ENCODE results near the gene SLC16A3. TPM values are rescaled to one million over a fixed set of nuclear protein-coding genes. Genes with fewer than 3 reads are reported as not detected.
A peak's percentile ranks its signal among the peaks of the same experiment; 100 is the strongest.

SLC16A3 gene
- total RNA-seq, 1 donor from 2014 or later = 13.0 TPM

DNA sequence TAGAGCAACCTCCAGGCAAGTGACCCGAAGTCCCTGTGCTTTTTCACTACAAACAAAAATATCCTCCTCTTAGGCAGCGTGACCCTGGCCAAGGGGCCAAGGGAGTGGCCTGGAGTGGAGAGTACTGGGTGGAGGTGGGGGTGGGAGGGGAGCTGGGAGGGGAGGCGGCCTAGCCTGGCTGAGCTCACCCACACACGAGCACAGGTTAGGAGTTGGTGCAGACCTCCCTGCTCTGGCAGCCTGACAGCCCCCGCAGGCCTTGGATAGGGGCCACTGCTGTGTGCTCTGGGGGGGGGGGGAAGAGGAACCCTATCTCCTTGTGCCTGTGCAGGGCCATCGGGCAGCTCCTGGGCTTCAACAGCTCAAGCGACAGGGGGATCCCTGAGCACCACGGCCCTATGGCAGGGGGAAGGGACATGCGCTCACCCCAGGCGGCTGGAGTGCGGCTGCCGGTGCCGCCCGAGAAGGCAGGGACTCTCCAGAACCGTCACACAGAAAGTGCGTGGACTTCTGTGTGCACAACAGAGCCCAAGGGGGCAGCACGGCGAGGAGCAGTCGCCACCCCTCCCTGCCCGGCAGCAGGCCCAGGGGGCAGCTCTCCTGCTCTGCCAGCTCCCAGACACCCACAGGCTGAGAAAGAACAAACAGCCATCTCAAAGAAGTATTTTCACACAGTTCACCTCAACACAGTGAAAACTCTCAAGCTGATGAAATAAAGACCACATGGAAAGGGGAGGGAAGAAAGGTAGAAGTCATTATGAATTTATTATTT, 13.3 kb downstream of the SLC16A3 start:
- Histone ChIP-seq H3K9me3 (ENCODE audit: control insufficient read depth in 3 of 3, low read length in 3 of 3) (no peaks in the 10 kb centered on the region), H3K36me3 (ENCODE audit: control insufficient read depth in 3 of 3, insufficient read depth in 3 of 3, low read length in 3 of 3) (peaks cover 32 to 50% (median 41%) of the 10 kb centered on the region in 3 donors), H3K27ac (ENCODE audit: low read depth, low read length) (peak overlapping the region; percentile 70), H3K4me3 (ENCODE audit: low read length in 3 of 3) (peak overlapping the region in 2 of 3 donors; percentile 29 to 51), H3K9ac (ENCODE audit: low read depth in 1 of 3, low read length in 3 of 3) (peak overlapping the region; percentile 64 to 79 (median 69)), H3K4me1 (ENCODE audit: control insufficient read depth in 3 of 3, insufficient read depth in 3 of 3, low read length in 3 of 3) (peaks cover 81 to 88% (median 86%) of the 10 kb centered on the region in 3 donors), H3K27me3 (ENCODE audit: control insufficient read depth in 3 of 3, insufficient read depth in 3 of 3, low read length in 3 of 3) (no peaks in the 10 kb centered on the region)

GRCh38 chr17:82242698-82242976, 13.8 kb downstream of the SLC16A3 start:
- H3K27me3 ChIP-seq (ENCODE audit: control insufficient read depth in 3 of 3, insufficient read depth in 3 of 3, low read length in 3 of 3) = no peaks in the 10 kb centered on the region
- H3K9ac ChIP-seq (ENCODE audit: low read depth in 1 of 3, low read length in 3 of 3) = peak overlapping the region; percentile 54 to 74 (median 64)
- H3K27ac ChIP-seq (ENCODE audit: low read depth, low read length) = peak overlapping the region; percentile 60
- H3K36me3 ChIP-seq (ENCODE audit: control insufficient read depth in 3 of 3, insufficient read depth in 3 of 3, low read length in 3 of 3) = peaks cover 35 to 50% (median 43%) of the 10 kb centered on the region in 3 donors
- H3K4me3 ChIP-seq (ENCODE audit: low read length in 3 of 3) = peak overlapping the region in 2 of 3 donors; percentile 51 to 58
- peaks cover 80 to 88% (median 86%) of the 10 kb centered on the region in 3 donors for H3K4me1 ChIP-seq (ENCODE audit: control insufficient read depth in 3 of 3, insufficient read depth in 3 of 3, low read length in 3 of 3)
- no peaks in the 10 kb centered on the region for H3K9me3 ChIP-seq (ENCODE audit: control insufficient read depth in 3 of 3, low read length in 3 of 3)

DNA sequence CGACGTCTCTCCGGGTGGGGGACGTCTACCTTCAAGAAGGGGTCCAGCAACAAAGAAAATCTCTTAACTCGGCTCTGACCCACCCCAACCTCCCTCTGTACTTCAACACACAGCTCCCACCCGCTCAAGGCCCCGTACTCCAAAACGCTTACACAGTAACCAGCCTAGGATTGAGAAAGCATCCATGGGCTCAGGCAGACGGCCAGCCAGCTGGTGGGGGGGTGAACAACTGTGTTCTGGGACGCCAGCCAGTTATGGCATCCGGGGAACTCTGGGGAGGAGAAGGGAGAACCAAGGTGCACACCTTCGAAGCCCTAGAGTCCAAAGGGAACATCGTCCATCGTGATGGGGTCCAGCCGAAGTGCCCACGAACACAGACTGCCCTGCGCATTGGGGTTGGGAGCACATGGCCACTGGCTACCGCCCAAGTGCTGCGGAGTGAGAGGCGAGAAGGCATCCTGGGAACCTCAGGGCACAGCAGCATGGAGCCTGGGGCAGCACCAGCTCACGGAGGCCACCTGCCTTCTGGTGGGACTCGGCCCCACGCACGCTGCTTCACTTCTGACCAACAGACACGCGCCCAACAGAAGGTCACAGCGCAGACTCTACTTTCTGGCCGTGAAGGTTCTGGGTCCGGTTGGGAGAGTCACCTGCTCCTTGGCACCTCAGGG, 14.3 kb downstream of the SLC16A3 start:
- Histone ChIP-seq H3K27ac (ENCODE audit: low read depth, low read length) (peak overlapping the region; percentile 60), H3K27me3 (ENCODE audit: control insufficient read depth in 3 of 3, insufficient read depth in 3 of 3, low read length in 3 of 3) (no peaks in the 10 kb centered on the region), H3K9ac (ENCODE audit: low read depth in 1 of 3, low read length in 3 of 3) (peak overlapping the region; percentile 54 to 74 (median 64)), H3K9me3 (ENCODE audit: control insufficient read depth in 3 of 3, low read length in 3 of 3) (no peaks in the 10 kb centered on the region), H3K4me3 (ENCODE audit: low read length in 3 of 3) (peak overlapping the region in 2 of 3 donors; percentile 51 to 58), H3K36me3 (ENCODE audit: control insufficient read depth in 3 of 3, insufficient read depth in 3 of 3, low read length in 3 of 3) (peaks cover 39 to 54% (median 48%) of the 10 kb centered on the region in 3 donors), H3K4me1 (ENCODE audit: control insufficient read depth in 3 of 3, insufficient read depth in 3 of 3, low read length in 3 of 3) (peaks cover 76 to 85% (median 83%) of the 10 kb centered on the region in 3 donors)

DNA sequence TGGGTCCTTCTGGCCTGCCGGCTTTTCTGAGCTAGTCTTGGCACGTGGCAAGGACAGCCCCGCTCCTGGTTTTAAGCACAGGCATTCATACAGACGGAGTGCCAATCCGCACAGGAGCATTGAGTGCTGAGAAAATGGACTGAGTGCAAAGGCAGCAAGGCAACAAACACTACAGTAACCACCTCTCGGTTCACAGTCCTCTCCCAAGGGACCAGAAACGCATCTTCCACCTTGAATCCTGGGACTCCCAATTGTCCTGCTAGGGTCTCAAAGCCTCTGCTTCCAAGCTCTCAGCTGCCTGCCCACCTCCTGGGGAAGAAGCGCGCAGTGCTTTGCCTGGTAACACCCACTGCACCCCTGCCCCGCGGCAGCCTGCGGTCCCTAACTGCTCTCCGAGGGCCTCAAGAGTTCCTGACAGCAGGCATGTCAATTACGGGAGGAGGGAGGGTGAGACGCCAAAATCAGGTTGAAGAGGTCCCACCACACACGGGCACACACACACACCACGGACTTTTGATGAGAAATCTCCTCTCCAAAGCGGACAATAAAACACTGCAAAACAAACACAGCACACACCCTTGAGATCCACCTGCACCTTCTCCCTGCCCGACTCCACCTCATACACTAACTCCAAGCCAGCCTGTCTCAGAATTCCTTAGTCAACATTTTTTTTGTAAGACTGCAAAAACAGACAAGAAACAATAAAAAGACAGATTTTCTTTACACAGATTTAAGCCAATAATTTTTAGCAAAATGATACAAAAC, 15.0 kb downstream of the SLC16A3 start:
- H3K4me3 ChIP-seq (ENCODE audit: low read length in 3 of 3) = no peak overlapping the region
- peaks cover 47 to 61% (median 55%) of the 10 kb centered on the region in 3 donors for H3K36me3 ChIP-seq (ENCODE audit: control insufficient read depth in 3 of 3, insufficient read depth in 3 of 3, low read length in 3 of 3)
- H3K4me1 ChIP-seq (ENCODE audit: control insufficient read depth in 3 of 3, insufficient read depth in 3 of 3, low read length in 3 of 3) = peaks cover 69 to 79% (median 76%) of the 10 kb centered on the region in 3 donors
- H3K27me3 ChIP-seq (ENCODE audit: control insufficient read depth in 3 of 3, insufficient read depth in 3 of 3, low read length in 3 of 3) = no peaks in the 10 kb centered on the region
- H3K27ac ChIP-seq (ENCODE audit: low read depth, low read length) = no peak overlapping the region
- no peaks in the 10 kb centered on the region for H3K9me3 ChIP-seq (ENCODE audit: control insufficient read depth in 3 of 3, low read length in 3 of 3)
- peak overlapping the region in 1 of 3 donors; percentile 16 for H3K9ac ChIP-seq (ENCODE audit: low read depth in 1 of 3, low read length in 3 of 3)

GRCh38 chr17:82244413-82245133, 15.7 kb downstream of the SLC16A3 start:
- peaks cover 63 to 72% (median 69%) of the 10 kb centered on the region in 3 donors for H3K4me1 ChIP-seq (ENCODE audit: control insufficient read depth in 3 of 3, insufficient read depth in 3 of 3, low read length in 3 of 3)
- no peak overlapping the region for H3K27ac ChIP-seq (ENCODE audit: low read depth, low read length)
- H3K36me3 ChIP-seq (ENCODE audit: control insufficient read depth in 3 of 3, insufficient read depth in 3 of 3, low read length in 3 of 3) = peaks cover 53 to 65% (median 61%) of the 10 kb centered on the region in 3 donors
- H3K9ac ChIP-seq (ENCODE audit: low read depth in 1 of 3, low read length in 3 of 3) = no peak overlapping the region
- H3K4me3 ChIP-seq (ENCODE audit: low read length in 3 of 3) = no peak overlapping the region
- H3K27me3 ChIP-seq (ENCODE audit: control insufficient read depth in 3 of 3, insufficient read depth in 3 of 3, low read length in 3 of 3) = no peaks in the 10 kb centered on the region
- H3K9me3 ChIP-seq (ENCODE audit: control insufficient read depth in 3 of 3, low read length in 3 of 3) = no peaks in the 10 kb centered on the region

DNA sequence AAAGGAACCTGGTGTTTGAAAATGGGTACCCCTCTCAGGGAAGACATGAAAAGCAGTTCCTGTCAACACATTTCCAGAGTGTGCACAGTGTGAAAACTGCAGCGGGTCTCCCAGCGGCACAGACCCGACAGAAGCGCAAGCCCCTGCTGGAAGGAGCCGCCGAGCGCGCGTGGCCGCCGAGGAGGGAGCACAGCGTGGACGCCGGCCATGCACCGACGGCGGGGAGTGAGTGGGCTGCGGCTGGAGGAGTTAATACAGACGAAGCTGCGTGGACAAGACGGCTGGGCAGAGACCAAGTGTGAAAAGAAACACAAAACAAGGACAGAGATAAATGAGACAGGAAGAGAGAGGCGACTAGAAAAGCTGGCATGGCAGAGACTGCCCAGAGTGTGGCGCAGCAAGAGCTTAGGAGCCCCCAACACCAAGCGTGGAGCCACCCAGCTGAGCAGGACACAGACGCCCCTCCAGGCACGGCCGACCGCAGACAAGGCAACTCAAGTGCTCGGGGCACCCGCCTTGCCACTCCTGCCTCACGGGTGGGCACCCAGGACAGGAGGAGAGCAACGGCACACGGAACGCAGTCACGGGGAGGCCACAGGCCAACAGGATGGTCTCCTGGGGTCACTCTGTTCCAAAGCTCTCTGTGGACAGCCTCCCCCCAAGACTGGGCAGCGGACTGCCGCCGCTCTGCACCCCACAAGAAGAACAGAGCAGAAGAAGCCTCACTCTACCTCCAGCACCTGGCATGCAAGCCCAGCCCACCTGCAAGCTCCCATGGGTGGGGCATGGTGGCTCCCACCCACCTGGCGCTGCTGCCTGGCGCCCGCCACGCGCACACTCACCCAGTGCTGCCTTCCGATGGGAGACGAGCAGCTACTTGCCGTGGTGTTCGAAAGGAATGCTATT, 16.5 kb downstream of the SLC16A3 start:
- Histone ChIP-seq H3K27ac (ENCODE audit: low read depth, low read length) (peak overlapping the region; percentile 72), H3K4me1 (ENCODE audit: control insufficient read depth in 3 of 3, insufficient read depth in 3 of 3, low read length in 3 of 3) (peaks cover 54 to 64% (median 61%) of the 10 kb centered on the region in 3 donors), H3K36me3 (ENCODE audit: control insufficient read depth in 3 of 3, insufficient read depth in 3 of 3, low read length in 3 of 3) (peaks cover 62 to 68% (median 67%) of the 10 kb centered on the region in 3 donors), H3K9ac (ENCODE audit: low read depth in 1 of 3, low read length in 3 of 3) (peak overlapping the region in 2 of 3 donors; percentile 16 to 66), H3K4me3 (ENCODE audit: low read length in 3 of 3) (no peak overlapping the region), H3K27me3 (ENCODE audit: control insufficient read depth in 3 of 3, insufficient read depth in 3 of 3, low read length in 3 of 3) (no peaks in the 10 kb centered on the region), H3K9me3 (ENCODE audit: control insufficient read depth in 3 of 3, low read length in 3 of 3) (no peaks in the 10 kb centered on the region)

DNA sequence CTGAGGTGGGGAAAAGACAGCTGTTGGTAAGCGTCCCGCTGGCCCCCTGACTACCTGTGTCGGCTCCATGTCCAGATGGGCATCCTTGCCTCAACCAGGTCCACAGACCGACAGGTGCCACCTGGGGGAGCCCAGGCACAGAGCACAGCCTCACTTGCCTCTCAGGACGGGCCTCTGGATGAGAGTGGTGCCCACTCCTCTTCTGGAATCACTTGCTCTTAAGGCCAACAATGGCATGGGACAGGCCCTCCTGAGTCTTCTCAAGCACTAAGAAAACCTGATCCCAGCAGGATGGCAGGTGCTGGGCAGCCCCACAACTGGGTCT, 17.2 kb downstream of the SLC16A3 start:
- Histone ChIP-seq H3K27ac (ENCODE audit: low read depth, low read length) (peak overlapping the region; percentile 72), H3K9me3 (ENCODE audit: control insufficient read depth in 3 of 3, low read length in 3 of 3) (no peaks in the 10 kb centered on the region), H3K4me1 (ENCODE audit: control insufficient read depth in 3 of 3, insufficient read depth in 3 of 3, low read length in 3 of 3) (peaks cover 48 to 58% (median 55%) of the 10 kb centered on the region in 3 donors), H3K27me3 (ENCODE audit: control insufficient read depth in 3 of 3, insufficient read depth in 3 of 3, low read length in 3 of 3) (no peaks in the 10 kb centered on the region), H3K9ac (ENCODE audit: low read depth in 1 of 3, low read length in 3 of 3) (peak overlapping the region in 2 of 3 donors; percentile 51 to 66), H3K36me3 (ENCODE audit: control insufficient read depth in 3 of 3, insufficient read depth in 3 of 3, low read length in 3 of 3) (peaks cover 68 to 73% (median 73%) of the 10 kb centered on the region in 3 donors), H3K4me3 (ENCODE audit: low read length in 3 of 3) (no peak overlapping the region)

GRCh38 chr17:82246365-82247181, 17.7 kb downstream of the SLC16A3 start:
- Histone ChIP-seq H3K4me3 (ENCODE audit: low read length in 3 of 3) (peak overlapping the region in 1 of 3 donors; percentile 6), H3K9me3 (ENCODE audit: control insufficient read depth in 3 of 3, low read length in 3 of 3) (no peaks in the 10 kb centered on the region), H3K4me1 (ENCODE audit: control insufficient read depth in 3 of 3, insufficient read depth in 3 of 3, low read length in 3 of 3) (peaks cover 43 to 52% (median 49%) of the 10 kb centered on the region in 3 donors), H3K9ac (ENCODE audit: low read depth in 1 of 3, low read length in 3 of 3) (peak overlapping the region; percentile 11 to 66 (median 61)), H3K36me3 (ENCODE audit: control insufficient read depth in 3 of 3, insufficient read depth in 3 of 3, low read length in 3 of 3) (peaks cover 73 to 79% (median 79%) of the 10 kb centered on the region in 3 donors), H3K27ac (ENCODE audit: low read depth, low read length) (peak overlapping the region; percentile 72), H3K27me3 (ENCODE audit: control insufficient read depth in 3 of 3, insufficient read depth in 3 of 3, low read length in 3 of 3) (no peaks in the 10 kb centered on the region)

Measured in skeletal muscle tissue (tissue), 4 donors.